Thyroid gland (tissue), 4 donors: ENCODE data around the gene RANBP17.

Source experiments
- CTCF ChIP-seq, 6 experiments: fragments of 200-600 bp in 3 of 6; fragments of 450-650 bp in 3 of 6; sonication (generic) in 3 of 6; IDR thresholded peaks; one replicate each; pipeline ENCODE4 v1.5.1; 2016 to 2019; ENCODE audit warnings: antibody characterized with exemption in 6 of 6, mild to moderate bottlenecking in 2 of 6, inconsistent platforms in 1 of 6, moderate library complexity in 1 of 6
- POLR2A ChIP-seq, 2 donors: fragments of 450-650 bp; IDR thresholded peaks; one replicate each; pipeline ENCODE4 v1.6.1; 2017; ENCODE audit warnings: antibody characterized with exemption in 2 of 2, mild to moderate bottlenecking in 2 of 2, moderate library complexity in 1 of 2

- TF ChIP-seq CTCF (IDR thresholded peaks at IDR 0.05) (no peak), POLR2A (IDR thresholded peaks at IDR 0.05) (no peak)
Observed at GRCh38 chr5:171175746-171176145, 313.9 kb downstream of the RANBP17 start.
